CD4-positive, alpha-beta T cell treated with Interleukin-6 for 4 hours (primary cell): ENCODE results near the gene RBFOX1.

Experiments used
- DNase-seq: peaks from one replicate; pipeline ENCODE4 v3.0.0-alpha.2; 2020; ENCODE audit warnings: mixed read lengths

Gene RBFOX1

GRCh38 chr16:7716660-7717550 lies 384.3 kb downstream of the RBFOX1 start:
- no peak for DNase-seq

- no peak for DNase-seq
Observed at GRCh38 chr16:7722761-7723160, 390.1 kb downstream of the RBFOX1 start.

GRCh38 chr16:7731141-7731540 lies 398.5 kb downstream of the RBFOX1 start:
- DNase-seq, result no peak

GRCh38 chr16:7736138-7736665 lies 403.6 kb downstream of the RBFOX1 start:
- no peak for DNase-seq

- no peak for DNase-seq
Observed at GRCh38 chr16:7742626-7743025, 410.0 kb downstream of the RBFOX1 start.

GRCh38 chr16:7744546-7745264 lies 412.1 kb downstream of the RBFOX1 start:
- no peak for DNase-seq

GRCh38 chr16:7745276-7745675 lies 412.6 kb downstream of the RBFOX1 start:
- DNase-seq, result no peak

- DNase-seq, result no peak
Observed at GRCh38 chr16:7746941-7747340, 414.3 kb downstream of the RBFOX1 start.

GRCh38 chr16:7748522-7748921 lies 415.9 kb downstream of the RBFOX1 start:
- no peak for DNase-seq

GRCh38 chr16:7755347-7755882 lies 422.8 kb downstream of the RBFOX1 start:
- no peak for DNase-seq
